ENCODE data around the gene AZI2. TPM values are rescaled to one million over a fixed set of nuclear protein-coding genes. Genes with fewer than 3 reads are reported as not detected.

AZI2 gene
- total RNA-seq, 1 donor from 2014 or later: 15.3 TPM

GRCh38 chr3:28278918-28279317 is 69.7 kb downstream of the AZI2 start:
- H3K36me3 ChIP-seq: peaks cover 0 to 8% of the 10 kb centered on the region in 2 donors
- no peak overlapping the region for H3K4me3 ChIP-seq
- intact Hi-C loops (cut with DNase I): no loop called here
- peaks cover 0 to 10% of the 10 kb centered on the region in 2 donors for H3K9me3 ChIP-seq
- no peaks in the 10 kb centered on the region for H3K4me1 ChIP-seq
- DNase-seq (ENCODE audit: low spot score in 2 of 2): no peak
- H3K27ac ChIP-seq: no peak overlapping the region
- no peaks in the 10 kb centered on the region for H3K27me3 ChIP-seq
- TF ChIP-seq CTCF (IDR thresholded peaks at IDR 0.05): no peak

- intact Hi-C loops (cut with DNase I): no loop called here
- Histone ChIP-seq H3K9me3 (peaks cover 0 to 16% of the 10 kb centered on the region in 2 donors), H3K27me3 (no peaks in the 10 kb centered on the region), H3K36me3 (peaks cover 7 to 26% of the 10 kb centered on the region in 2 donors), H3K4me1 (no peaks in the 10 kb centered on the region), H3K27ac (no peak overlapping the region), H3K4me3 (no peak overlapping the region)
- DNase-seq (ENCODE audit: low spot score in 2 of 2): no peak
- TF ChIP-seq CTCF (IDR thresholded peaks at IDR 0.05): no peak
These were observed 74.8 kb downstream of the AZI2 start for GRCh38 chr3:28273837-28274236.

Other genes starting within 250 kb of the AZI2 start
- 68.5 TPM for gene CMC1, start 107.2 kb downstream of the AZI2 start, total RNA-seq
- not detected for gene ZCWPW2, start 103 bp downstream of the AZI2 start, total RNA-seq

All from ascending aorta (tissue), 2 donors.